GM18505 (cell line): ENCODE measurements around the gene DPY19L3.
"Not testable (repeated sequence)": the region's sequence is repeated elsewhere in the genome, so short reads cannot be mapped to it uniquely, and the experiment has no call there.

Source experiments
- ATAC-seq: cut with Tn5 transposase; IDR thresholded peaks from one replicate; pipeline ENCODE4 v1.9.1; 2021; ENCODE audit not compliant: unreplicated experiment
- POLR2A ChIP-seq: IDR thresholded peaks from 4 replicates; pipeline ENCODE4 v1.6.1; 2011; ENCODE audit warnings: borderline replicate concordance; ENCODE audit not compliant: insufficient read depth, insufficient read length; ENCODE audit errors: extremely low read depth

DPY19L3 gene

GRCh38 chr19:32404213-32404932 lies 1.2 kb upstream of the DPY19L3 start:
- no peak for TF ChIP-seq POLR2A
- ATAC-seq = no peak

GRCh38 chr19:32404933-32405430 lies 588 bp upstream of the DPY19L3 start:
- peak; percentile 16 for ATAC-seq
- no peak for TF ChIP-seq POLR2A

- ATAC-seq = no peak
- TF ChIP-seq POLR2A = peak; percentile 56
These were observed 812 bp downstream of the DPY19L3 start for GRCh38 chr19:32406161-32407003.

GRCh38 chr19:32407004-32407992 lies 1.7 kb downstream of the DPY19L3 start:
- ATAC-seq = no peak
- TF ChIP-seq POLR2A = no peak

GRCh38 chr19:32415246-32415645 lies 9.7 kb downstream of the DPY19L3 start:
- ATAC-seq = no peak
- TF ChIP-seq POLR2A = no peak

GRCh38 chr19:32415669-32416068 lies 10.1 kb downstream of the DPY19L3 start:
- TF ChIP-seq POLR2A = no peak
- ATAC-seq = no peak

GRCh38 chr19:32416749-32417456 lies 11.3 kb downstream of the DPY19L3 start:
- no peak for ATAC-seq
- TF ChIP-seq POLR2A = no peak

GRCh38 chr19:32418155-32418554 lies 12.6 kb downstream of the DPY19L3 start:
- TF ChIP-seq POLR2A = no peak
- ATAC-seq = no peak

- TF ChIP-seq POLR2A = no peak
- no peak for ATAC-seq
These were observed 16.2 kb downstream of the DPY19L3 start for GRCh38 chr19:32421589-32422361.

- TF ChIP-seq POLR2A = no peak
- ATAC-seq = no peak
These were observed 16.9 kb downstream of the DPY19L3 start for GRCh38 chr19:32422435-32422834.

GRCh38 chr19:32423944-32424343 lies 18.4 kb downstream of the DPY19L3 start:
- ATAC-seq = not testable (repeated sequence)

GRCh38 chr19:32427536-32427935 lies 22.0 kb downstream of the DPY19L3 start:
- ATAC-seq = no peak
- no peak for TF ChIP-seq POLR2A
